CD14-positive monocyte (primary cell): ENCODE results near the gene GNS. TPM values are rescaled to one million over a fixed set of nuclear protein-coding genes. Genes with fewer than 3 reads are reported as not detected.
A peak's percentile ranks its signal among the peaks of the same experiment; 100 is the strongest.

Experiments used
- DNase-seq, 3 donors: peaks; one replicate each; pipeline ENCODE4 v3.0.0-alpha.2; 2011 to 2022
- H2AFZ ChIP-seq: 2 replicates; pipeline ENCODE4 v1.6.0; 2012; ENCODE audit warnings: mild to moderate bottlenecking, low read depth, low read length, inconsistent platforms; ENCODE audit not compliant: insufficient read depth, poor library complexity, severe bottlenecking
- H3K27ac ChIP-seq, 2 donors: 1 replicate in 1 of 2; 2 replicates in 1 of 2; pipeline ENCODE4 v1.5.1; 2012 to 2013; ENCODE audit warnings: low read length in 2 of 2, control low read depth in 1 of 2, inconsistent platforms in 1 of 2, low read depth in 1 of 2, mild to moderate bottlenecking in 1 of 2
- H3K27me3 ChIP-seq, 2 donors: one replicate each; pipeline versions ENCODE4 v1.6.0 to v1.6.1; 2011 to 2013; ENCODE audit warnings: low read length in 2 of 2; ENCODE audit not compliant: control insufficient read depth in 2 of 2, insufficient read depth in 2 of 2
- H3K36me3 ChIP-seq, 2 donors: replicated peaks in 1 of 2; 1 replicate in 1 of 2; 2 replicates in 1 of 2; pipeline versions ENCODE4 v1.5.1 to v1.6.1; 2012 to 2013; ENCODE audit warnings: low read length in 2 of 2, control low read depth in 1 of 2, inconsistent platforms in 1 of 2, mild to moderate bottlenecking in 1 of 2; ENCODE audit not compliant: insufficient read depth in 2 of 2, control insufficient read depth in 1 of 2
- H3K4me1 ChIP-seq, 2 donors: 1 replicate in 1 of 2; 2 replicates in 1 of 2; pipeline versions ENCODE4 v1.5.1 to v1.6.1; 2012 to 2013; ENCODE audit warnings: low read length in 2 of 2, control low read depth in 1 of 2, inconsistent platforms in 1 of 2, mild to moderate bottlenecking in 1 of 2, moderate library complexity in 1 of 2; ENCODE audit not compliant: insufficient read depth in 2 of 2, control insufficient read depth in 1 of 2
- H3K4me2 ChIP-seq: replicated peaks from 2 replicates; pipeline ENCODE3; 2012; ENCODE audit warnings: low read length, moderate library complexity, mild to moderate bottlenecking; ENCODE audit not compliant: poor library complexity, severe bottlenecking; ENCODE audit errors: extremely low read depth
- H3K4me3 ChIP-seq, 3 experiments: fragments of 200-600 bp in 1 of 3; sonication (generic) in 1 of 3; replicated peaks in 1 of 3; 1 replicate in 2 of 3; 2 replicates in 1 of 3; pipeline ENCODE4 v1.5.1; 2011 to 2013; ENCODE audit warnings: low read length in 3 of 3, mild to moderate bottlenecking in 3 of 3, control low read depth in 2 of 3, low read depth in 2 of 3, inconsistent platforms in 1 of 3, moderate library complexity in 1 of 3
- H3K79me2 ChIP-seq: 2 replicates; pipeline ENCODE4 v1.6.0; 2012; ENCODE audit warnings: mild to moderate bottlenecking, control low read depth, inconsistent platforms, low read length, moderate library complexity; ENCODE audit not compliant: insufficient read depth
- H3K9ac ChIP-seq: 2 replicates; pipeline ENCODE4 v1.6.0; 2017; ENCODE audit warnings: low read length, mild to moderate bottlenecking; ENCODE audit not compliant: insufficient read depth, poor library complexity, severe bottlenecking
- H3K9me3 ChIP-seq, 2 donors: replicated peaks in 1 of 2; 1 replicate in 1 of 2; 2 replicates in 1 of 2; pipeline versions ENCODE4 v1.5.1 to v1.6.1; 2012 to 2013; ENCODE audit warnings: low read length in 2 of 2, control low read depth in 1 of 2; ENCODE audit not compliant: control insufficient read depth in 1 of 2, insufficient read depth in 1 of 2
- H4K20me1 ChIP-seq: 2 replicates; pipeline ENCODE4 v1.6.0; 2012; ENCODE audit warnings: mild to moderate bottlenecking, low read length, control low read depth, moderate library complexity; ENCODE audit not compliant: insufficient read depth
- H3K27ac Mint-ChIP-seq, 7 donors: one replicate each; pipeline ENCODE4 v1.8.0; 2020; ENCODE audit warnings: mild to moderate bottlenecking in 7 of 7, mixed read lengths in 7 of 7, moderate library complexity in 6 of 7, inconsistent platforms in 2 of 7
- H3K27me3 Mint-ChIP-seq, 3 donors: one replicate each; pipeline ENCODE4 v1.8.0; 2021 to 2022; ENCODE audit warnings: low read depth in 3 of 3, mild to moderate bottlenecking in 3 of 3, mixed read lengths in 3 of 3, moderate library complexity in 3 of 3, inconsistent platforms in 1 of 3
- H3K36me3 Mint-ChIP-seq, 2 donors: one replicate each; pipeline ENCODE4 v1.8.0; 2020; ENCODE audit warnings: mixed read lengths in 2 of 2, inconsistent platforms in 1 of 2, mild to moderate bottlenecking in 1 of 2
- H3K4me1 Mint-ChIP-seq: one replicate; pipeline ENCODE4 v1.8.0; 2020; ENCODE audit warnings: mild to moderate bottlenecking, mixed read lengths
- H3K4me3 Mint-ChIP-seq, 2 donors: one replicate each; pipeline ENCODE4 v1.8.0; 2020; ENCODE audit warnings: mild to moderate bottlenecking in 2 of 2, mixed read lengths in 2 of 2, moderate library complexity in 1 of 2
- H3K9me3 Mint-ChIP-seq, 7 donors: one replicate each; pipeline ENCODE4 v1.8.0; 2020 to 2022; ENCODE audit warnings: mixed read lengths in 7 of 7, mild to moderate bottlenecking in 6 of 7, moderate library complexity in 6 of 7, inconsistent platforms in 2 of 7
- CTCF ChIP-seq: fragments of 200-600 bp; IDR thresholded peaks from one replicate; pipeline ENCODE4 v1.8.0; 2022; ENCODE audit warnings: antibody characterized with exemption, mild to moderate bottlenecking
- WGBS: methylation state at CpG from one replicate; pipeline ENCODE4 v1.1.5; 2013; ENCODE audit warnings: missing lambda C conversion rate; ENCODE audit not compliant: insufficient coverage; 5-methylcytosine and 5-hydroxymethylcytosine counted together
- intact Hi-C, 2 donors: fragments of 100-400 bp; cut with micrococcal nuclease; formaldehyde crosslinking; loops; one replicate each; pipeline versions ENCODE4 v1.15.0 to v1.15.1; 2023
- polyA plus RNA-seq, 3 donors: library from polyadenylated mRNA; depleted of rRNA in 1 of 3; unstranded in 2 of 3; stranded (reverse) in 1 of 3; fragments of 300-500 nt in 2 of 3; fragments of >200 nt in 1 of 3; fragmentation: Illumina TruSeq in 2 of 3; gene quantifications; 1 replicate in 2 of 3; 2 replicates in 1 of 3; pipeline ENCODE4 v1.2.3, GENCODE V29; 2012 to 2021

GNS gene
- polyA plus RNA-seq, 3 donors, result 103 to 274 (median 203) TPM

- H3K36me3 ChIP-seq, result no peaks in the 10 kb centered on the region
- no peaks in the 10 kb centered on the region for H3K27me3 ChIP-seq
- no peak overlapping the region for H3K4me2 ChIP-seq
- Mint-ChIP-seq H3K27me3 (peaks cover 2 to 8% (median 7%) of the 10 kb centered on the region in 3 donors), H3K36me3 (no peaks in the 10 kb centered on the region), H3K9me3 (peaks cover 0 to 2% (median 0%) of the 10 kb centered on the region in 7 donors), H3K4me1 (peaks cover 24% of the 10 kb centered on the region), H3K27ac (no peak overlapping the region), H3K4me3 (no peak overlapping the region)
- peak in 1 of 3 donors; percentile 19 for DNase-seq
- WGBS, result 100% methylated on average over 1 of the region's 1 CpG
- no peak for TF ChIP-seq CTCF
- H3K9ac ChIP-seq, result no peak overlapping the region
- peaks cover 19 to 25% of the 10 kb centered on the region in 2 donors for H3K4me1 ChIP-seq
- no peaks in the 10 kb centered on the region for H4K20me1 ChIP-seq
- H3K27ac ChIP-seq, result no peak overlapping the region
- intact Hi-C loops, result no loop called here
- no peak overlapping the region for H2AFZ ChIP-seq
- H3K9me3 ChIP-seq, result no peaks in the 10 kb centered on the region
- H3K4me3 ChIP-seq, result no peak overlapping the region
- H3K79me2 ChIP-seq, result no peaks in the 10 kb centered on the region
These were observed 38.0 kb upstream of the GNS start for GRCh38 chr12:64797156-64797555.

- Mint-ChIP-seq H3K36me3 (no peaks in the 10 kb centered on the region), H3K9me3 (peaks cover 0 to 2% (median 0%) of the 10 kb centered on the region in 7 donors), H3K4me1 (peaks cover 22% of the 10 kb centered on the region), H3K27me3 (peaks cover 2 to 8% (median 7%) of the 10 kb centered on the region in 3 donors), H3K4me3 (no peak overlapping the region), H3K27ac (no peak overlapping the region)
- intact Hi-C loops, result no loop called here
- TF ChIP-seq CTCF, result peak; percentile 94
- no peak overlapping the region for H3K9ac ChIP-seq
- peaks cover 14 to 20% of the 10 kb centered on the region in 2 donors for H3K4me1 ChIP-seq
- no peak overlapping the region for H3K4me3 ChIP-seq
- no peaks in the 10 kb centered on the region for H3K9me3 ChIP-seq
- no peaks in the 10 kb centered on the region for H4K20me1 ChIP-seq
- no peak overlapping the region for H2AFZ ChIP-seq
- no peak overlapping the region for H3K27ac ChIP-seq
- no peaks in the 10 kb centered on the region for H3K36me3 ChIP-seq
- WGBS, result no CpG with 5 or more reads among the region's 5 CpGs
- DNase-seq, result peak; percentile 81 to 89 (median 87)
- no peak overlapping the region for H3K4me2 ChIP-seq
- no peaks in the 10 kb centered on the region for H3K27me3 ChIP-seq
- no peaks in the 10 kb centered on the region for H3K79me2 ChIP-seq
These were observed 37.1 kb upstream of the GNS start for GRCh38 chr12:64796205-64796845.
